SK-N-SH treated with all-trans-retinoic acid at 6 μM for 48 hours (cell line): Measurements from ENCODE around the gene TTC34.

ENCODE experiments used
- ARNTL ChIP-seq: fragments of 450-650 bp; formaldehyde crosslinking; IDR thresholded peaks from 2 replicates; pipeline ENCODE4 v1.5.0; 2020; ENCODE audit warnings: low read depth, mild to moderate bottlenecking, moderate library complexity, borderline replicate concordance
- ESRRG ChIP-seq: fragments of 250-450 bp; sonication (Bioruptor Pico); IDR thresholded peaks from 2 replicates; pipeline ENCODE4 v1.6.1; 2021; ENCODE audit warnings: mild to moderate bottlenecking
- ISL1 ChIP-seq: fragments of 250-450 bp; sonication (Bioruptor Pico); IDR thresholded peaks from 2 replicates; pipeline ENCODE4 v2.1.2; 2022; ENCODE audit warnings: mild to moderate bottlenecking, moderate library complexity
- RARB ChIP-seq: fragments of 250-450 bp; sonication (Bioruptor Pico); IDR thresholded peaks from 2 replicates; pipeline ENCODE4 v1.8.0; 2021; ENCODE audit warnings: mild to moderate bottlenecking, moderate library complexity
- TCF4 ChIP-seq: fragments of 250-450 bp; sonication (Bioruptor Pico); IDR thresholded peaks from 2 replicates; pipeline ENCODE4 v1.8.0; 2021; ENCODE audit warnings: mild to moderate bottlenecking, moderate library complexity, borderline replicate concordance
- ZFP3 ChIP-seq: fragments of 250-450 bp; sonication (Bioruptor Pico); IDR thresholded peaks from 2 replicates; pipeline ENCODE4 v1.5.0; 2020; ENCODE audit warnings: mild to moderate bottlenecking, moderate library complexity
- ZFP30 ChIP-seq: fragments of 450-650 bp; formaldehyde crosslinking; IDR thresholded peaks from 2 replicates; pipeline ENCODE4 v1.5.0; 2022; ENCODE audit warnings: mild to moderate bottlenecking, moderate library complexity
- ZNF565 ChIP-seq: fragments of 450-650 bp; formaldehyde crosslinking; conservative IDR thresholded peaks from 2 replicates; pipeline ENCODE4 v1.5.0; 2020; ENCODE audit warnings: low read depth, mild to moderate bottlenecking, moderate library complexity
- ZNF70 ChIP-seq: fragments of 450-650 bp; formaldehyde crosslinking; IDR thresholded peaks from 2 replicates; pipeline ENCODE4 v1.5.0; 2020; ENCODE audit warnings: mild to moderate bottlenecking, moderate library complexity
- TF ChIP-seq, protein P1 (sequence below): fragments of 250-450 bp; sonication (Bioruptor Pico); IDR thresholded peaks from 2 replicates; pipeline ENCODE4 v1.8.0; 2020; ENCODE audit warnings: mild to moderate bottlenecking, moderate library complexity, borderline replicate concordance
- TF ChIP-seq, protein P2 (sequence below): fragments of 250-450 bp; sonication (Bioruptor Pico); IDR thresholded peaks from 2 replicates; pipeline ENCODE4 v1.5.1; 2020; ENCODE audit warnings: low read depth, mild to moderate bottlenecking, moderate library complexity
- TF ChIP-seq, protein P3 (sequence below): fragments of 250-450 bp; sonication (Bioruptor Pico); IDR thresholded peaks from 2 replicates; pipeline ENCODE4 v1.5.1; 2021; ENCODE audit warnings: mild to moderate bottlenecking, moderate library complexity
- TF ChIP-seq, protein P4 (sequence below): fragments of 250-450 bp; sonication (Bioruptor Pico); IDR thresholded peaks from 2 replicates; pipeline ENCODE4 v1.8.0; 2021; ENCODE audit warnings: low read depth, mild to moderate bottlenecking, moderate library complexity, borderline replicate concordance

DNA sequence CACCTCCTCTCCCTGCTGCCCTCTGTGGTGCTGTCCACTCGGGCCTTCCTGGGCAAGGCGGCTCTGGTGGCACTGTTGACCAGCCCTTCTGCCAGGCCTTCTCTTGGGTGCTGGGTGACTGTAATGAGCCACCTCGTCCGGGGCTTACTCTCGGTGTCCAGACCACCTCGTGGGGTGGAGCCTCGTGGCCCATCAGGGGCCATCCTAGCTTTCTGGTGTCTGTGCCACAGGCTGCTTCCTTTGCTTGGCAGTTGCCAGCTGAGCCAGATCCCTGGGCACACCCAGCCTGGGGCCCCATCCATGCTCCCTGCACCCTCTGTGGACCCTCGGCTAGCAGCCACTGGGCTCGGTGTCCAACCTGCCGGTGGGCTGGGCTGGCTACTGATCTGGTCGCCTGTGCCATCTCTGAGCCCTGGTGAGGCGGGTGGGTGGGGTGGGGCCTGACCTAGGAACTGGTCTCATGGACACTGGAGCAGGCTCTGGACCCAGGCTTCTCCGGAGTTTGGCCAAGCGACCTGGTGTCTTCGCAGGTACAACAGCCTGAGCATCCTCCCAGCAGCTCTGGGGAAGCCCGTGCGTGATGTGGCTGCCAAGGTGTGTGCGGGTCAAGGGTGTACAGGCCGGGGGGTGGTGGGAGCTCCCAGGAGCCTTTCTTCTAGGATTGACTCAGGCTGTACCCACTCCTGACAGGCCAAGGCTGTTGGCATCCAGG, 213.5 kb downstream of the TTC34 start:
- TF ChIP-seq ARNTL (no peak), ESRRG (CRISPR knock-in tag) (no peak), RARB (CRISPR knock-in tag) (no peak), TCF4 (CRISPR knock-in tag) (no peak), ISL1 (CRISPR knock-in tag) (no peak), ZFP3 (CRISPR knock-in tag) (no peak), ZFP30 (CRISPR knock-in tag) (no peak), ZNF70 (CRISPR knock-in tag) (no peak), ZNF565 (no peak)
- TF ChIP-seq, protein P1, sequence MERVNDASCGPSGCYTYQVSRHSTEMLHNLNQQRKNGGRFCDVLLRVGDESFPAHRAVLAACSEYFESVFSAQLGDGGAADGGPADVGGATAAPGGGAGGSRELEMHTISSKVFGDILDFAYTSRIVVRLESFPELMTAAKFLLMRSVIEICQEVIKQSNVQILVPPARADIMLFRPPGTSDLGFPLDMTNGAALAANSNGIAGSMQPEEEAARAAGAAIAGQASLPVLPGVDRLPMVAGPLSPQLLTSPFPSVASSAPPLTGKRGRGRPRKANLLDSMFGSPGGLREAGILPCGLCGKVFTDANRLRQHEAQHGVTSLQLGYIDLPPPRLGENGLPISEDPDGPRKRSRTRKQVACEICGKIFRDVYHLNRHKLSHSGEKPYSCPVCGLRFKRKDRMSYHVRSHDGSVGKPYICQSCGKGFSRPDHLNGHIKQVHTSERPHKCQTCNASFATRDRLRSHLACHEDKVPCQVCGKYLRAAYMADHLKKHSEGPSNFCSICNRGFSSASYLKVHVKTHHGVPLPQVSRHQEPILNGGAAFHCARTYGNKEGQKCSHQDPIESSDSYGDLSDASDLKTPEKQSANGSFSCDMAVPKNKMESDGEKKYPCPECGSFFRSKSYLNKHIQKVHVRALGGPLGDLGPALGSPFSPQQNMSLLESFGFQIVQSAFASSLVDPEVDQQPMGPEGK (CRISPR knock-in tag): no peak
- TF ChIP-seq, protein P2, sequence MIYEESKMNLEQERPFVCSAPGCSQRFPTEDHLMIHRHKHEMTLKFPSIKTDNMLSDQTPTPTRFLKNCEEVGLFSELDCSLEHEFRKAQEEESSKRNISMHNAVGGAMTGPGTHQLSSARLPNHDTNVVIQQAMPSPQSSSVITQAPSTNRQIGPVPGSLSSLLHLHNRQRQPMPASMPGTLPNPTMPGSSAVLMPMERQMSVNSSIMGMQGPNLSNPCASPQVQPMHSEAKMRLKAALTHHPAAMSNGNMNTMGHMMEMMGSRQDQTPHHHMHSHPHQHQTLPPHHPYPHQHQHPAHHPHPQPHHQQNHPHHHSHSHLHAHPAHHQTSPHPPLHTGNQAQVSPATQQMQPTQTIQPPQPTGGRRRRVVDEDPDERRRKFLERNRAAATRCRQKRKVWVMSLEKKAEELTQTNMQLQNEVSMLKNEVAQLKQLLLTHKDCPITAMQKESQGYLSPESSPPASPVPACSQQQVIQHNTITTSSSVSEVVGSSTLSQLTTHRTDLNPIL (CRISPR knock-in tag): no peak
- TF ChIP-seq, protein P3, sequence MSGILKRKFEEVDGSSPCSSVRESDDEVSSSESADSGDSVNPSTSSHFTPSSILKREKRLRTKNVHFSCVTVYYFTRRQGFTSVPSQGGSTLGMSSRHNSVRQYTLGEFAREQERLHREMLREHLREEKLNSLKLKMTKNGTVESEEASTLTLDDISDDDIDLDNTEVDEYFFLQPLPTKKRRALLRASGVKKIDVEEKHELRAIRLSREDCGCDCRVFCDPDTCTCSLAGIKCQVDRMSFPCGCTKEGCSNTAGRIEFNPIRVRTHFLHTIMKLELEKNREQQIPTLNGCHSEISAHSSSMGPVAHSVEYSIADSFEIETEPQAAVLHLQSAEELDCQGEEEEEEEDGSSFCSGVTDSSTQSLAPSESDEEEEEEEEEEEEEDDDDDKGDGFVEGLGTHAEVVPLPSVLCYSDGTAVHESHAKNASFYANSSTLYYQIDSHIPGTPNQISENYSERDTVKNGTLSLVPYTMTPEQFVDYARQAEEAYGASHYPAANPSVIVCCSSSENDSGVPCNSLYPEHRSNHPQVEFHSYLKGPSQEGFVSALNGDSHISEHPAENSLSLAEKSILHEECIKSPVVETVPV (CRISPR knock-in tag): no peak
- TF ChIP-seq, protein P4, sequence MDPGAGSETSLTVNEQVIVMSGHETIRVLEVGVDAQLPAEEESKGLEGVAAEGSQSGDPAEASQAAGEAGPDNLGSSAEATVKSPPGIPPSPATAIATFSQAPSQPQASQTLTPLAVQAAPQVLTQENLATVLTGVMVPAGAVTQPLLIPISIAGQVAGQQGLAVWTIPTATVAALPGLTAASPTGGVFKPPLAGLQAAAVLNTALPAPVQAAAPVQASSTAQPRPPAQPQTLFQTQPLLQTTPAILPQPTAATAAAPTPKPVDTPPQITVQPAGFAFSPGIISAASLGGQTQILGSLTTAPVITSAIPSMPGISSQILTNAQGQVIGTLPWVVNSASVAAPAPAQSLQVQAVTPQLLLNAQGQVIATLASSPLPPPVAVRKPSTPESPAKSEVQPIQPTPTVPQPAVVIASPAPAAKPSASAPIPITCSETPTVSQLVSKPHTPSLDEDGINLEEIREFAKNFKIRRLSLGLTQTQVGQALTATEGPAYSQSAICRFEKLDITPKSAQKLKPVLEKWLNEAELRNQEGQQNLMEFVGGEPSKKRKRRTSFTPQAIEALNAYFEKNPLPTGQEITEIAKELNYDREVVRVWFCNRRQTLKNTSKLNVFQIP: no peak
